WTC11 (cell line): ENCODE measurements around the gene GRAP2.

Experiments
- CREB1 ChIP-seq: sonication (generic); formaldehyde crosslinking; IDR thresholded peaks from 2 replicates; pipeline ENCODE4 v1.8.0; 2023; ENCODE audit warnings: mild to moderate bottlenecking, missing genetic modification reagents
- CTCF ChIP-seq: fragments of 200-600 bp; IDR thresholded peaks from 2 replicates; pipeline ENCODE4 v1.8.0; 2022; ENCODE audit warnings: antibody characterized with exemption
- ELF4 ChIP-seq: sonication (generic); formaldehyde crosslinking; IDR thresholded peaks from 2 replicates; pipeline ENCODE4 v1.8.1; 2022; ENCODE audit warnings: low read depth, mild to moderate bottlenecking, moderate library complexity, missing genetic modification reagents
- FOXP4 ChIP-seq: sonication (generic); formaldehyde crosslinking; IDR thresholded peaks from 2 replicates; pipeline ENCODE4 v1.8.0; 2022; ENCODE audit warnings: mild to moderate bottlenecking, missing genetic modification reagents
- GABPB1 ChIP-seq: sonication (generic); formaldehyde crosslinking; IDR thresholded peaks from 2 replicates; pipeline ENCODE4 v1.8.1; 2023; ENCODE audit warnings: mild to moderate bottlenecking, missing genetic modification reagents
- IRF2 ChIP-seq: sonication (generic); formaldehyde crosslinking; IDR thresholded peaks from 2 replicates; pipeline ENCODE4 v1.8.0; 2022; ENCODE audit warnings: low read depth, missing genetic modification reagents, borderline replicate concordance
- ZBTB21 ChIP-seq: sonication (generic); formaldehyde crosslinking; IDR thresholded peaks from 2 replicates; pipeline ENCODE4 v1.8.1; 2023; ENCODE audit warnings: mild to moderate bottlenecking, missing genetic modification reagents, borderline replicate concordance
- ZNF263 ChIP-seq: sonication (generic); formaldehyde crosslinking; IDR thresholded peaks from 2 replicates; pipeline ENCODE4 v1.8.1; 2022; ENCODE audit warnings: low read depth, mild to moderate bottlenecking, moderate library complexity, missing genetic modification reagents

GRCh38 chr22:39927544-39927943, 26.7 kb downstream of the GRAP2 start:
- TF ChIP-seq ZBTB21 (CRISPR knock-in tag) (no peak), FOXP4 (no peak), ZNF263 (CRISPR knock-in tag) (no peak), CREB1 (CRISPR knock-in tag) (no peak), GABPB1 (CRISPR knock-in tag) (no peak), CTCF (peak; percentile 40; the same call in 1 of the 2 replicates), ELF4 (no peak), IRF2 (no peak)
